NCI-H226 (cell line): ENCODE measurements around the gene TRAPPC1.
"Not testable (repeated sequence)": the region's sequence is repeated elsewhere in the genome, so short reads cannot be mapped to it uniquely, and the experiment has no call there.

ENCODE experiments used
- DNase-seq: peaks from one replicate; pipeline ENCODE4 v3.0.0-alpha.2; 2015

TRAPPC1 gene, protein sequence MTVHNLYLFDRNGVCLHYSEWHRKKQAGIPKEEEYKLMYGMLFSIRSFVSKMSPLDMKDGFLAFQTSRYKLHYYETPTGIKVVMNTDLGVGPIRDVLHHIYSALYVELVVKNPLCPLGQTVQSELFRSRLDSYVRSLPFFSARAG

GRCh38 chr17:7931709-7932482 is at the start of gene TRAPPC1, which contains the start of gene CNTROB:
TSS of gene TRAPPC1 (minus strand) at chr17:7931946. CDS start at chr17:7931829, 117 bp downstream.
TSS of gene CNTROB (plus strand) at chr17:7932206. CDS start at chr17:7933080, 874 bp downstream.
- DNase-seq = peak; percentile 97

GRCh38 chr17:7977805-7978204 is 46.1 kb upstream of the TRAPPC1 start:
- no peak for DNase-seq

DNA sequence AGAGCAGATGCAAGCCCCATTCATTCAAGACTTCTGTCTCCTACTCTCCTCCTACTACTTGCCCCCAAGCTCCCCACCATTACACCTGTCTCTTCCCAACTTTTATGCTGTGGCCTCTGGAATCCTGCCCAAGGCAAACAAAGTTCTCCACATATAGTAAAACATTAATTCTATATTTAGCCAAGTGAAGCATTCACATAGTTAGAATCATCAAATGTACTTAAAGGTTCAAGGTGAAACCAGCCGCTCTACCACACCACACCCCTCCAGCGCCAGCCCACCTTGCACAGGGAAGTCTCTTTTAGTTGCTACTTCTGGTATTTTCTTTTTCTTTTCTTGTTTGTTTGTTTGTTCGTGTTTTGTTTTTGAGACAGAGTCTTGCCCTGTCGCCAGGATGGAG is 45.3 kb upstream of the TRAPPC1 start:
- DNase-seq = no peak

DNA sequence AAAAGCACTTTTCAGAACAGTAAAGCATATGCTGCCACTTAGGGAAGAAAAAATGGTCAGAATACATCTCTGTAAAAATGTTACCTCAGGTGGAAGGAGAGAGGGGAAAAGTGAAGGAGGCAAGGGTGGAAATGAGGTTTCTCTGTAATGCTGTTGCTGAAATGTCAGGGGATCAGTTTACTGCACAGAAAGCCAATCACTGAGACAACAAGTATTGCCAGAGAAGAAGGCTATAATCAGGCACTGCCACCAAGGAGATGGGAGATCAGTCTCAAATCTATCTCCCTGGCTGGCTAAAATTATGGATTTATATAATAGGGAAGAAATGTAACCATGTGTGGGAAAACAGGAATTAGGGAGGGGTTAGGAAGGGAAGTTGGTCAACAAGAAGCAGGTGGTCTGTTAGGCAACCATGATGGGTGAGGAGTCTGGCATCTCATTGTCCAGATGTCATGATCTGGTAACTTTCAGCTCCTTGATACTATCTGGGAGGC is 42.9 kb upstream of the TRAPPC1 start:
- no peak for DNase-seq

- no peak for DNase-seq
Observed at GRCh38 chr17:7972131-7972785, 40.5 kb upstream of the TRAPPC1 start.

DNA sequence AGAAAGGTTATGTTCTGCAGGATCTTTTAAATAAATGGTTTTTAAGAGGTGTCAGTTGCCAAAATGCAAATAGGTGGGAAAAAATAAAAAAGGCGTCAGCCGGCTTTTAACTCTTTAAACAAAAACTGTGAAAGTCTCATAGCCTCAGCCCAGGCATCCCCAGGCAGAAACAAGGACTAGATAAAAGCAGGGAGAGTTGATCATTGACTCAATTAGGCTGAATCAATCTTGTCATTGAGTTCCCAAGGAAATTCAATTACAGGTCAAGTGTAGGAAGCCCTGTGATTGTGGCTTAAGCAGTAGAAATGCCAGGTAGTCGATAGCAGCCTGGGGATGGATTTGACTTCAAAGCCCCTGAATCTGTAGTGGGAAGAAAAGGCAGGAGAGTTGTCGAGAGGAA is 39.9 kb upstream of the TRAPPC1 start:
- no peak for DNase-seq

GRCh38 chr17:7969433-7969832 is 37.7 kb upstream of the TRAPPC1 start:
- DNase-seq = no peak

GRCh38 chr17:7967751-7968150 is 36.0 kb upstream of the TRAPPC1 start:
- no peak for DNase-seq

GRCh38 chr17:7961421-7961820 is 29.7 kb upstream of the TRAPPC1 start:
- no peak for DNase-seq

- no peak for DNase-seq
Observed at GRCh38 chr17:7959503-7960253, 27.9 kb upstream of the TRAPPC1 start.

- no peak for DNase-seq
Observed at GRCh38 chr17:7956228-7956965, 24.7 kb upstream of the TRAPPC1 start.

DNA sequence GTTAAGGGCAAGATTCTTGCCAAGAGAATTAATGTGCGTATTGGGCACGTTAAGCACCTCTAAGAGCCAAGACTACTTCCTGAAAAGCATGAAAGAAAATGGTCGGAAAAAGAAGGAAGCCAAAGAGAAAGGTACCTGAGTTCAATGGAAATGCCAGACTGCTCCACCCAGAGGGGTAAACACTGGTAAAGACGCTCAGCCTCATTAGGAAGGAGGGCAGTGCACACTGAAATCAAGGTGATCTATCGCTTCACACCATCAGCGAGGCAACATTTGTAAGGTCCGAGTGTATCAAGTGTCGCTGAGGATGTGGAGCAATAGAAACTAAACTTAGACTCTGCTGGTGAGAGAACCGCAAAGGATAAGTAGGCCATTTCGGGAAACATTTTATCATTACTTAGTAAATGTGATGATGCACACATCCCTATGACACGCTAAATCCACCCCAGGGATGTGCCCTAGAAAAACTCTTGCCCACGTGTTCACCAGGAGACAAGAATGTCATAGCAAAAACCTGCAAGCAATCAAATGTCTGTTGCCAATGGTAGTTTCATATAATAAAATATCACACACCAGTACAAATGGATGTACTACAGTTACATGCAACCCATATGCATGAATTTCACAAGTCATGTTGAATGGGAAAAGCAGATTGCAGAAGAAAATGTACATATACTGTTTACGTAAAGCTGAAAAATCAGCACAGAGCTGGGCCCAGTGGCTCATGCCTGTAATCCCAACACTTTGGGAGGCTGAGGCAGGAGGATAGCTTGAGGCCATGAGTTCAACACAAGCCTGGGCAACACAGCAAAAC is 23.9 kb upstream of the TRAPPC1 start:
- no peak for DNase-seq

GRCh38 chr17:7953266-7953665 is 21.5 kb upstream of the TRAPPC1 start:
- DNase-seq = not testable (repeated sequence)

GRCh38 chr17:7951143-7951792 is 19.5 kb upstream of the TRAPPC1 start:
- DNase-seq = no peak

- DNase-seq = no peak
Observed at GRCh38 chr17:7950578-7950977, 18.8 kb upstream of the TRAPPC1 start.

DNA sequence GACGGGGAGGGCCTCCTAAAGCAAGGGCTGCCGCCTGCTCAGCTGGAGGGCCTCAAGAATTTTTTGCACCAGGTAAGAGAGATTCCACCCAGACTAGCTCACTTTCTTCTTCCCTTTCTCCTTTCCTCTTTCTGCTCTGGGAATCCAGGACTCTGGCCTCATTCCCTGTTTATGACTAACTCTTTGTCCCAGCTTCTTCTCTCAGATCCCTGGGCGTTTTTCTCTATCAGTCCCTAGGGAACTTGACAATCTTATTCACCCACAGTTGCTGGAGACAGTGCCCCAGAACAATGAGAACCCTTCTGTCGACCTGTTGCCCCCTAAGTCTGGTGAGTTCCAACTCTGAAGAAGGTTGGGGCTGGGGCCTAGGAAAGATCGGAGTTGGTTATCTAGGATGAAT is 15.9 kb upstream of the TRAPPC1 start:
- no peak for DNase-seq

DNA sequence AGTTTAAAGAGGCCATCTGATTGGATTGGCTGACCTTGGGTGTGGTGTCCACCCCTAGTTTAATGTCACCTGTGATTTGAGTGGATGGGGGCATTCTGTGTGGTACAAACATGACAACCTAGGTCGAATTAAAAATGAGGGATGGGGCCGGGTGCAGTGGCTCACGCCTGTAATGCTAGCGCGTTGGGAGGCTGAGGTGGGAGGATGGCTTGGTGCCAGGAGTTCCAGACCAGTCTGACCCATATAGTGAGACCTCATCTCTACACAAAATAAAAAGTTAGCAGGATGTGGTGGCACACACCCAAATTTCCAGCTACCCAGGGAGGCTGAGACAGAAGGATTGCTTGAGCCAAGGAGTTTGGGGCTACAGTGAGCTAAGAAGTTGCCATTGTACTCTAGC is 14.7 kb upstream of the TRAPPC1 start:
- DNase-seq = no peak

GRCh38 chr17:7945651-7946050 is 13.9 kb upstream of the TRAPPC1 start:
- DNase-seq = no peak

GRCh38 chr17:7944326-7944725 is 12.6 kb upstream of the TRAPPC1 start:
- DNase-seq = no peak

- DNase-seq = no peak
Observed at GRCh38 chr17:7943291-7943690, 11.5 kb upstream of the TRAPPC1 start.

DNA sequence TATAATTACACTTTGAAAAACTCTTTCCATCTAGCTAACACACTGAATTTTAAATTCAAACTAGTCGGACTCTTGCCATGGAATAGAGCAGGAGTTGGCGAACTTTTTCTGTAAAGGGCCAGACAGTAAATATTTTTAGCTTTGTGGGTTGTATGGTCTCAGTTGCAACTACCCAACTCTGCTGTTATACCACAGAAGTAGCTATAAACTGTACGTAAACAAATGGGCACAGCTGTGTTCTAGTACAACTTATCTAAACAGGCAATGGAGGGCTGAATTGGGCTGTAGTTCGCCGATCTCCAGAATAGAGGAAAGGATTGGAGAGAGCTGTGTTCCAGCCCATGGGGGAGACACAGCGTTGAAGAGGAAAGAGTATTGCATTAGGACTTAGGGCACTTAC is 9.0 kb upstream of the TRAPPC1 start:
- no peak for DNase-seq
